ENCODE data around the gene SEC11A. TPM values are rescaled to one million over a fixed set of nuclear protein-coding genes. Genes with fewer than 3 reads are reported as not detected.
"Not testable (repeated sequence)": the region's sequence is repeated elsewhere in the genome, so short reads cannot be mapped to it uniquely, and the experiment has no call there.

SEC11A gene
- total RNA-seq, 1 donor: 202 TPM

DNA sequence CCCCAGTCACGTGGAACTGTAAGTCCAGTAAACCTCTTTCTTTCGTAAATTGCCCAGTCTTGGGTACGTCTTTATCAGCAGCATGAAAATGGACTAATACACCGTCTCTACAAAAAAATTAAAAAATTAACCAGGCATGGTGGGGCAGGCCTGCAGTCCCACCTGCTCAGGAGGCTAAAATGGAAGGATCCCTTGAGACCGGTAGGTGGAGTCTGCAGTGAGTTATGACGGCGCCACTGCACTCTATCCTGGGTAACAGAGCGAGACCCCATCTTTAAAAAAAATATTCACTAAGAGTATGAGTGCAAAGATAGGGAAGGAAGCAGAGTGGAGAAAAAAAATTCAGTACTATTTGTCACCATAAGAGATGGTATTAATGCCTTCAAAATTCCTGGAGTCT, 25.6 kb downstream of the SEC11A start:
- Histone ChIP-seq H3K36me3 (ENCODE audit: insufficient read depth, low read length) (peaks cover 26% of the 10 kb centered on the region), H2AFZ (ENCODE audit: low read length) (no peak overlapping the region), H4K20me1 (ENCODE audit: insufficient read depth, low read length) (peaks cover 5% of the 10 kb centered on the region), H3K9me3 (ENCODE audit: low read depth, low read length) (no peaks in the 10 kb centered on the region), H3K27ac (ENCODE audit: low read depth, low read length) (no peak overlapping the region), H3K27me3 (ENCODE audit: insufficient read depth, low read length) (no peaks in the 10 kb centered on the region), H3K4me2 (ENCODE audit: insufficient read depth, low read length) (no peak overlapping the region), H3K79me2 (ENCODE audit: insufficient read depth, low read length) (peaks cover 71% of the 10 kb centered on the region), H3K4me3 (ENCODE audit: insufficient read depth, low read length) (no peak overlapping the region), H3K4me1 (ENCODE audit: insufficient read depth, low read length) (peaks cover 9% of the 10 kb centered on the region)
- no peak for DNase-seq (ENCODE audit: insufficient read length, low spot score, missing footprints)
- TF ChIP-seq, protein P1, sequence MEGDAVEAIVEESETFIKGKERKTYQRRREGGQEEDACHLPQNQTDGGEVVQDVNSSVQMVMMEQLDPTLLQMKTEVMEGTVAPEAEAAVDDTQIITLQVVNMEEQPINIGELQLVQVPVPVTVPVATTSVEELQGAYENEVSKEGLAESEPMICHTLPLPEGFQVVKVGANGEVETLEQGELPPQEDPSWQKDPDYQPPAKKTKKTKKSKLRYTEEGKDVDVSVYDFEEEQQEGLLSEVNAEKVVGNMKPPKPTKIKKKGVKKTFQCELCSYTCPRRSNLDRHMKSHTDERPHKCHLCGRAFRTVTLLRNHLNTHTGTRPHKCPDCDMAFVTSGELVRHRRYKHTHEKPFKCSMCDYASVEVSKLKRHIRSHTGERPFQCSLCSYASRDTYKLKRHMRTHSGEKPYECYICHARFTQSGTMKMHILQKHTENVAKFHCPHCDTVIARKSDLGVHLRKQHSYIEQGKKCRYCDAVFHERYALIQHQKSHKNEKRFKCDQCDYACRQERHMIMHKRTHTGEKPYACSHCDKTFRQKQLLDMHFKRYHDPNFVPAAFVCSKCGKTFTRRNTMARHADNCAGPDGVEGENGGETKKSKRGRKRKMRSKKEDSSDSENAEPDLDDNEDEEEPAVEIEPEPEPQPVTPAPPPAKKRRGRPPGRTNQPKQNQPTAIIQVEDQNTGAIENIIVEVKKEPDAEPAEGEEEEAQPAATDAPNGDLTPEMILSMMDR (IDR thresholded peaks at IDR 0.05; ENCODE audit: extremely low read depth, low read depth, low read length): no peak

DNA sequence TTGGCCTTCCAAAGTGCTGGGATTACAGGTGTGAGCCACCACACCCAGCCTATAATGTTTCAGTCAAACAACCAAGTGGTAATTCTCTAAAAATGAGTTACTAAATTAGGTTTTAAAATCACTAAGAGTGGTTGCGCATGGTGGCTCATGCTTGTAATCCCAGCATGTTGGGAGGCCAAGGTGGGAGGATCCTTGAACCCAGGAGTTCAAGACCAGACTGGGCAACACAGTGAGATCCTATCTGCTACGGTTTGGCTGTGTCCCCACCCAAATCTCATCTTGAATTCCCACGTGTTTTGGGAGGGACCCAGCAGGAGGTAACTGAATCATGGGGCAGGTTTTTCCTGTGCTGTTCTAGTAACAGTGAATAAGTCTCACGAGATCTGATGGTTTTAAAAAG, 26.1 kb downstream of the SEC11A start:
- DNase-seq (ENCODE audit: insufficient read length, low spot score, missing footprints): no peak
- peaks cover 26% of the 10 kb centered on the region for H3K36me3 ChIP-seq (ENCODE audit: insufficient read depth, low read length)
- H3K4me3 ChIP-seq (ENCODE audit: insufficient read depth, low read length): no peak overlapping the region
- no peak overlapping the region for H3K27ac ChIP-seq (ENCODE audit: low read depth, low read length)
- H3K27me3 ChIP-seq (ENCODE audit: insufficient read depth, low read length): no peaks in the 10 kb centered on the region
- H3K9me3 ChIP-seq (ENCODE audit: low read depth, low read length): no peaks in the 10 kb centered on the region
- no peak overlapping the region for H3K4me2 ChIP-seq (ENCODE audit: insufficient read depth, low read length)
- H2AFZ ChIP-seq (ENCODE audit: low read length): no peak overlapping the region
- H4K20me1 ChIP-seq (ENCODE audit: insufficient read depth, low read length): peaks cover 5% of the 10 kb centered on the region
- H3K79me2 ChIP-seq (ENCODE audit: insufficient read depth, low read length): peaks cover 67% of the 10 kb centered on the region
- TF ChIP-seq, protein P1 (IDR thresholded peaks at IDR 0.05; ENCODE audit: extremely low read depth, low read depth, low read length): no peak
- peaks cover 12% of the 10 kb centered on the region for H3K4me1 ChIP-seq (ENCODE audit: insufficient read depth, low read length)

DNA sequence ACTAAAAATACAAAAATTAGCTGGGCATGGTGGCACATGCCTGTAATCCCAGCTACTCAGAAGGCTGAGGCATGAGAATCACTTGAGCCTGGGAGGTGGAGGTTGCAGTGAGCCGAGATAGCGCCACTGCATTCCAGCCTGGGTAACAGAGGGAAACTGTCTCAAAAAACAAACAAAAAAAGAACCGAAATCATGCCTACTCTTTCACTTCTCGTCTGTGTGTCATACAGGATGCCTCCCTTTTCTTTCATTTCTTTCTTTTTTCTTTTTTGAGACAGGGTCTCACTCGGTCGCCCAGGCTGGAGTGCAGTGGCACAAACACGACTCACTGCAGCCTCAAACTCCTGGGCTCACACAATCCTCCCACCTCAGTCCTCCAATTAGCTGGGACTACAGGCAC, 29.5 kb downstream of the SEC11A start:
- H3K4me1 ChIP-seq (ENCODE audit: insufficient read depth, low read length): peaks cover 27% of the 10 kb centered on the region
- H3K79me2 ChIP-seq (ENCODE audit: insufficient read depth, low read length): peaks cover 52% of the 10 kb centered on the region
- peaks cover 39% of the 10 kb centered on the region for H3K36me3 ChIP-seq (ENCODE audit: insufficient read depth, low read length)
- H3K27me3 ChIP-seq (ENCODE audit: insufficient read depth, low read length); H2AFZ ChIP-seq (ENCODE audit: low read length); H3K4me3 ChIP-seq (ENCODE audit: insufficient read depth, low read length); H4K20me1 ChIP-seq (ENCODE audit: insufficient read depth, low read length); DNase-seq (ENCODE audit: insufficient read length, low spot score, missing footprints); H3K4me2 ChIP-seq (ENCODE audit: insufficient read depth, low read length); H3K9me3 ChIP-seq (ENCODE audit: low read depth, low read length); H3K27ac ChIP-seq (ENCODE audit: low read depth, low read length): not testable (repeated sequence)

DNA sequence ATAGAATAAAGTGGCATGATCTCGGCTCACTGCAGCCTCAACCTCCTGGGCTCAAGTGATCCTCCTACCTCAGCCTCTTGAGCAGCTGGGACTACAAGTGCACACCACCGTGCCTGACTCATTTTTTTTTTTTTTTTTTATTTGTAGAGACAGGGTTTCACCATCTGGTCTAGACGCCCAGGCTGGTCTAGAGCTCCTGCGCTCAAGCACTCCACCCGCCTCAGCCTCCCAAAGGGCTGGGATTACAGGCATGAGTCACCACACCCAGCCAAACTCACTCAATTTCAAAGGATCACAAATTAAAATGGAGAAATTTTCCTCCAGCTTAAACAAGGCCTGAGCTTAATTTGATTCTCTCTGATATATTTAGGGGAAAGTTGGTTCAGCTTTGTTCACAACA, 30.6 kb downstream of the SEC11A start:
- H3K27me3 ChIP-seq (ENCODE audit: insufficient read depth, low read length): no peaks in the 10 kb centered on the region
- DNase-seq (ENCODE audit: insufficient read length, low spot score, missing footprints): peak; percentile 52
- H3K4me1 ChIP-seq (ENCODE audit: insufficient read depth, low read length): peaks cover 27% of the 10 kb centered on the region
- H3K36me3 ChIP-seq (ENCODE audit: insufficient read depth, low read length): peaks cover 48% of the 10 kb centered on the region
- H2AFZ ChIP-seq (ENCODE audit: low read length): peak overlapping the region; percentile 68
- no peaks in the 10 kb centered on the region for H3K9me3 ChIP-seq (ENCODE audit: low read depth, low read length)
- peaks cover 2% of the 10 kb centered on the region for H4K20me1 ChIP-seq (ENCODE audit: insufficient read depth, low read length)
- TF ChIP-seq, protein P1 (IDR thresholded peaks at IDR 0.05; ENCODE audit: extremely low read depth, low read depth, low read length): no peak
- peak overlapping the region; percentile 45 for H3K4me2 ChIP-seq (ENCODE audit: insufficient read depth, low read length)
- peak overlapping the region; percentile 84 for H3K27ac ChIP-seq (ENCODE audit: low read depth, low read length)
- H3K4me3 ChIP-seq (ENCODE audit: insufficient read depth, low read length): no peak overlapping the region
- peaks cover 46% of the 10 kb centered on the region for H3K79me2 ChIP-seq (ENCODE audit: insufficient read depth, low read length)

All from osteoblast (primary cell).